ENCODE measurements around the gene DIPK1A. TPM values are rescaled to one million over a fixed set of nuclear protein-coding genes. Genes with fewer than 3 reads are reported as not detected.

The DIPK1A gene
- total RNA-seq, 4 donors from 2014 or later: 3.8 to 7.6 (median 6.7) TPM

GRCh38 chr1:92927870-92928269, 33.4 kb downstream of the DIPK1A start:
- TF ChIP-seq, protein P1, sequence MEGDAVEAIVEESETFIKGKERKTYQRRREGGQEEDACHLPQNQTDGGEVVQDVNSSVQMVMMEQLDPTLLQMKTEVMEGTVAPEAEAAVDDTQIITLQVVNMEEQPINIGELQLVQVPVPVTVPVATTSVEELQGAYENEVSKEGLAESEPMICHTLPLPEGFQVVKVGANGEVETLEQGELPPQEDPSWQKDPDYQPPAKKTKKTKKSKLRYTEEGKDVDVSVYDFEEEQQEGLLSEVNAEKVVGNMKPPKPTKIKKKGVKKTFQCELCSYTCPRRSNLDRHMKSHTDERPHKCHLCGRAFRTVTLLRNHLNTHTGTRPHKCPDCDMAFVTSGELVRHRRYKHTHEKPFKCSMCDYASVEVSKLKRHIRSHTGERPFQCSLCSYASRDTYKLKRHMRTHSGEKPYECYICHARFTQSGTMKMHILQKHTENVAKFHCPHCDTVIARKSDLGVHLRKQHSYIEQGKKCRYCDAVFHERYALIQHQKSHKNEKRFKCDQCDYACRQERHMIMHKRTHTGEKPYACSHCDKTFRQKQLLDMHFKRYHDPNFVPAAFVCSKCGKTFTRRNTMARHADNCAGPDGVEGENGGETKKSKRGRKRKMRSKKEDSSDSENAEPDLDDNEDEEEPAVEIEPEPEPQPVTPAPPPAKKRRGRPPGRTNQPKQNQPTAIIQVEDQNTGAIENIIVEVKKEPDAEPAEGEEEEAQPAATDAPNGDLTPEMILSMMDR (IDR thresholded peaks at IDR 0.05): no peak
- TF ChIP-seq POLR2A (IDR thresholded peaks at IDR 0.05): no peak
- no peak overlapping the region for H3K4me3 ChIP-seq (ENCODE audit: low read depth, poor library complexity, severe bottlenecking)
- no peak for DNase-seq (ENCODE audit: low spot score in 2 of 2)
- intact Hi-C loops (cut with DNase I; ENCODE audit: low total_unique reads): no loop called here

- no peak for TF ChIP-seq POLR2A (IDR thresholded peaks at IDR 0.05)
- TF ChIP-seq, protein P1 (IDR thresholded peaks at IDR 0.05): no peak
- 97 to 100% methylated on average over 1 of the region's 1 CpG for WGBS, 2 donors
- H3K4me3 ChIP-seq (ENCODE audit: low read depth, poor library complexity, severe bottlenecking): no peak overlapping the region
- DNase-seq (ENCODE audit: low spot score in 2 of 2): no peak
- intact Hi-C loops (cut with DNase I; ENCODE audit: low total_unique reads): no loop called here
These were observed 34.4 kb downstream of the DIPK1A start for GRCh38 chr1:92926873-92927272.

- TF ChIP-seq, protein P1 (IDR thresholded peaks at IDR 0.05): no peak
- WGBS, 2 donors: 88 to 93% methylated on average over 9 of the region's 9 CpGs
- no peak for DNase-seq (ENCODE audit: low spot score in 2 of 2)
- no peak overlapping the region for H3K4me3 ChIP-seq (ENCODE audit: low read depth, poor library complexity, severe bottlenecking)
- intact Hi-C loops (cut with DNase I; ENCODE audit: low total_unique reads): no loop called here
These were observed 36.8 kb downstream of the DIPK1A start for GRCh38 chr1:92924501-92924900.

DNA sequence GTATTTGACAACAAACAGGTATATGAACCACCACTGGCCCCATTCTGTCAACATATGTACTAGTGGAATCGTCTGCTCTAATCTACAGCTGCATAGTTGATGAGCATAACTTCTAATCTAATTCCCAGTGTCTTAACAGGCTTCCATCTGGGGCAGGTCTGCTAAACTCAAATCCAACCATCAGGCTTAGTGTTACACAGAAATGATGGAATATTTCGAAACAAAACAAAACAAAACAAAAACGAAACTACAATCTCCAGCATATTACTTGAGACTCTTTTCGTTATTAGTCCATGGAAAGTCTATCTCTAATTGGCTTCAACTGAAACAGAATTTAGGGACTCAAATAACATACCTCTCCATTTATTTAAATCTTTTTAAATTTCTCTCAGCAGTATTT, 37.6 kb downstream of the DIPK1A start:
- TF ChIP-seq, protein P1 (IDR thresholded peaks at IDR 0.05): no peak
- no peak for TF ChIP-seq POLR2A (IDR thresholded peaks at IDR 0.05)
- WGBS, 2 donors: 65 to 73% methylated on average over 4 of the region's 4 CpGs
- DNase-seq (ENCODE audit: low spot score in 2 of 2): no peak
- no peak overlapping the region for H3K4me3 ChIP-seq (ENCODE audit: low read depth, poor library complexity, severe bottlenecking)
- intact Hi-C loops (cut with DNase I; ENCODE audit: low total_unique reads): no loop called here

- no peak overlapping the region for H3K4me3 ChIP-seq (ENCODE audit: low read depth, poor library complexity, severe bottlenecking)
- TF ChIP-seq, protein P1 (IDR thresholded peaks at IDR 0.05): no peak
- no peak for TF ChIP-seq POLR2A (IDR thresholded peaks at IDR 0.05)
- intact Hi-C loops (cut with DNase I; ENCODE audit: low total_unique reads): no loop called here
- 25 to 30% methylated on average over 9 of the region's 9 CpGs for WGBS, 2 donors
- no peak for DNase-seq (ENCODE audit: low spot score in 2 of 2)
These were observed 38.8 kb downstream of the DIPK1A start for GRCh38 chr1:92922356-92923035.
